Astrocyte (in vitro differentiated cells and primary cell): Measurements from ENCODE around the gene SMAP1.

Experiments
- EZH2 ChIP-seq: IDR thresholded peaks from 2 replicates; pipeline ENCODE4 v1.6.1; 2012; ENCODE audit warnings: mild to moderate bottlenecking, low read length, inconsistent platforms; ENCODE audit not compliant: insufficient read depth
- TF ChIP-seq, protein P1 (sequence below): IDR thresholded peaks from 2 replicates; pipeline ENCODE4 v1.5.1; 2011; ENCODE audit warnings: low read depth, mild to moderate bottlenecking, inconsistent platforms, low read length, moderate library complexity; ENCODE audit not compliant: insufficient read depth

DNA sequence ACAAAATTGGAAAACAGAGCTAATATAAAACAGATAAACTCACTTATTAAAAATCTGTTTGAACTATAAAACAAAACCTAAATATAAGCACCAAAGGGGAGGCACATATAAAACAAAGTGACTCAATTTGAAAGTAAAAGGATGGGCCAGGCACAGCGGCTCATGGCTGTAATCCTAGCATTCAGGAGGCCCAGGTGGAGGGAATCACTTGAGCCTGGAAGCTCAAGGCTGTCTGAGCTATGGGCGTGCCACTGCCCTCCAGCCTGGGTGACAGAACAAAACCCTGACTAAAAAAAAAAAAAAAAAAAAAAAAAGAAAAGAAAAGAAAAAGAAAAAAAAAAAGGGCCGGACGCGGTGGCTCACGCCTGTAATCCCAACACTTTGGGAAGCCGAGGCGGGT lies 31.1 kb upstream of the SMAP1 start:
- no peak for TF ChIP-seq EZH2
- TF ChIP-seq, protein P1, sequence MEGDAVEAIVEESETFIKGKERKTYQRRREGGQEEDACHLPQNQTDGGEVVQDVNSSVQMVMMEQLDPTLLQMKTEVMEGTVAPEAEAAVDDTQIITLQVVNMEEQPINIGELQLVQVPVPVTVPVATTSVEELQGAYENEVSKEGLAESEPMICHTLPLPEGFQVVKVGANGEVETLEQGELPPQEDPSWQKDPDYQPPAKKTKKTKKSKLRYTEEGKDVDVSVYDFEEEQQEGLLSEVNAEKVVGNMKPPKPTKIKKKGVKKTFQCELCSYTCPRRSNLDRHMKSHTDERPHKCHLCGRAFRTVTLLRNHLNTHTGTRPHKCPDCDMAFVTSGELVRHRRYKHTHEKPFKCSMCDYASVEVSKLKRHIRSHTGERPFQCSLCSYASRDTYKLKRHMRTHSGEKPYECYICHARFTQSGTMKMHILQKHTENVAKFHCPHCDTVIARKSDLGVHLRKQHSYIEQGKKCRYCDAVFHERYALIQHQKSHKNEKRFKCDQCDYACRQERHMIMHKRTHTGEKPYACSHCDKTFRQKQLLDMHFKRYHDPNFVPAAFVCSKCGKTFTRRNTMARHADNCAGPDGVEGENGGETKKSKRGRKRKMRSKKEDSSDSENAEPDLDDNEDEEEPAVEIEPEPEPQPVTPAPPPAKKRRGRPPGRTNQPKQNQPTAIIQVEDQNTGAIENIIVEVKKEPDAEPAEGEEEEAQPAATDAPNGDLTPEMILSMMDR = no peak
